ENCODE results near the gene ZNF892. TPM values are rescaled to one million over a fixed set of nuclear protein-coding genes. Genes with fewer than 3 reads are reported as not detected.

ZNF892 gene
- total and polyA plus RNA-seq, 2 donors (not counting 1 experiment from before 2014, with no cell fraction given) = 1.1 to 7.3 TPM

DNA sequence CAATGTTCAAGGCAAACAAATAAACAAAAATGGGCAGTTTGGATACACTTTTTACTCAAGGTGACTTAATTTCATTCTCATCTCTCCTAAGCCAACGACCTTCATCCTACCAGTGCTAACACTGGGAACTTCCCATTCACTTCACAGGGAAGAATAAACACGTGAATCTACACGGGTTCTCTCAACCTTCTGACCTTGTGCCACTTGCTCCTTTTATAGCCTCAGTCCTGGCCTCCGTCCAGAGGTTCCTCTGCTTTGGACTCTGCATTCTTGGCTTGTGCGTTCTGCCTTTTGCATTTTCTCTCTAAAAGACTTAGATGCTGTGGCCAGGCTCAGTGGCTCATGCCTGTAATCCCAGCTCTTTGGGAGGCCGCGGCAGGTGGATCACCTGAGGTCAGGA is 27.9 kb upstream of the ZNF892 start:
- H3K36me3 ChIP-seq (ENCODE audit: control insufficient read depth, insufficient read depth, low read length) = peaks cover 12% of the 10 kb centered on the region
- H2AFZ ChIP-seq (ENCODE audit: low read length) = no peak overlapping the region
- H3K4me3 ChIP-seq (replicated peaks in 1 of 4; ENCODE audit: control extremely low read depth in 1 of 4, insufficient read depth in 1 of 4, low read depth in 3 of 4, low read length in 4 of 4) = no peak overlapping the region
- TF ChIP-seq, protein P1, sequence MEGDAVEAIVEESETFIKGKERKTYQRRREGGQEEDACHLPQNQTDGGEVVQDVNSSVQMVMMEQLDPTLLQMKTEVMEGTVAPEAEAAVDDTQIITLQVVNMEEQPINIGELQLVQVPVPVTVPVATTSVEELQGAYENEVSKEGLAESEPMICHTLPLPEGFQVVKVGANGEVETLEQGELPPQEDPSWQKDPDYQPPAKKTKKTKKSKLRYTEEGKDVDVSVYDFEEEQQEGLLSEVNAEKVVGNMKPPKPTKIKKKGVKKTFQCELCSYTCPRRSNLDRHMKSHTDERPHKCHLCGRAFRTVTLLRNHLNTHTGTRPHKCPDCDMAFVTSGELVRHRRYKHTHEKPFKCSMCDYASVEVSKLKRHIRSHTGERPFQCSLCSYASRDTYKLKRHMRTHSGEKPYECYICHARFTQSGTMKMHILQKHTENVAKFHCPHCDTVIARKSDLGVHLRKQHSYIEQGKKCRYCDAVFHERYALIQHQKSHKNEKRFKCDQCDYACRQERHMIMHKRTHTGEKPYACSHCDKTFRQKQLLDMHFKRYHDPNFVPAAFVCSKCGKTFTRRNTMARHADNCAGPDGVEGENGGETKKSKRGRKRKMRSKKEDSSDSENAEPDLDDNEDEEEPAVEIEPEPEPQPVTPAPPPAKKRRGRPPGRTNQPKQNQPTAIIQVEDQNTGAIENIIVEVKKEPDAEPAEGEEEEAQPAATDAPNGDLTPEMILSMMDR (conservative IDR thresholded peaks at IDR 0.05 in 1 of 2, IDR thresholded peaks at IDR 0.05 in 1 of 2; ENCODE audit: low read depth in 1 of 2, low read length in 2 of 2) = no peak
- TF ChIP-seq EZH2 (IDR thresholded peaks at IDR 0.05; ENCODE audit: low read length, missing control alignments) = no peak
- no peak overlapping the region for H3K27ac ChIP-seq (ENCODE audit: insufficient read depth, low read length)
- H3K4me2 ChIP-seq (ENCODE audit: extremely low read depth, insufficient read depth, low read length) = no peak overlapping the region
- H3K9ac ChIP-seq (ENCODE audit: insufficient read depth, low read length) = no peak overlapping the region
- no peaks in the 10 kb centered on the region for H3K9me3 ChIP-seq (ENCODE audit: control insufficient read depth, insufficient read depth, low read depth, low read length)
- H3K27me3 ChIP-seq (ENCODE audit: control insufficient read depth, insufficient read depth, low read length) = no peaks in the 10 kb centered on the region
- DNase-seq (ENCODE audit: low read depth in 2 of 2) = no peak
- no peaks in the 10 kb centered on the region for H3K4me1 ChIP-seq (ENCODE audit: control insufficient read depth, extremely low read depth, insufficient read depth, low read length)
- no peaks in the 10 kb centered on the region for H3K79me2 ChIP-seq (ENCODE audit: control insufficient read depth, insufficient read depth, low read length)
- H4K20me1 ChIP-seq (ENCODE audit: control insufficient read depth, extremely low read depth, insufficient read depth, low read length) = no peaks in the 10 kb centered on the region

DNA sequence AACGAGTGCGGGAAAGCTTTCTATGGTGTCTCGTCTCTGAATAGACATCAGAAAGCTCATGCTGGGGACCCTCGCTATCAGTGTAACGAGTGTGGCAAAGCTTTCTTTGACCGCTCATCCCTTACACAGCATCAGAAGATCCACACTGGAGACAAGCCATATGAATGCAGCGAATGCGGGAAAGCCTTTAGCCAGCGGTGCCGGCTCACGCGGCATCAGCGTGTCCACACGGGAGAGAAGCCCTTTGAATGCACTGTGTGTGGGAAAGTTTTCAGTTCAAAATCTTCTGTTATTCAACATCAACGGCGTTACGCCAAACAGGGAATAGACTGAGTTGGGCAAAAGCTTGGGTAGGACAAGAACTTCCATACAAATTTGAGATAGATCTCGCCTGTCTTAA is 25.5 kb upstream of the ZNF892 start:
- Histone ChIP-seq H3K4me3 (replicated peaks in 1 of 4; ENCODE audit: control extremely low read depth in 1 of 4, insufficient read depth in 1 of 4, low read depth in 3 of 4, low read length in 4 of 4) (no peak overlapping the region), H3K36me3 (ENCODE audit: control insufficient read depth, insufficient read depth, low read length) (peaks cover 12% of the 10 kb centered on the region), H3K27me3 (ENCODE audit: control insufficient read depth, insufficient read depth, low read length) (no peaks in the 10 kb centered on the region), H3K4me1 (ENCODE audit: control insufficient read depth, extremely low read depth, insufficient read depth, low read length) (no peaks in the 10 kb centered on the region), H2AFZ (ENCODE audit: low read length) (no peak overlapping the region), H3K79me2 (ENCODE audit: control insufficient read depth, insufficient read depth, low read length) (no peaks in the 10 kb centered on the region), H4K20me1 (ENCODE audit: control insufficient read depth, extremely low read depth, insufficient read depth, low read length) (no peaks in the 10 kb centered on the region), H3K27ac (ENCODE audit: insufficient read depth, low read length) (no peak overlapping the region), H3K9me3 (ENCODE audit: control insufficient read depth, insufficient read depth, low read depth, low read length) (no peaks in the 10 kb centered on the region), H3K9ac (ENCODE audit: insufficient read depth, low read length) (no peak overlapping the region), H3K4me2 (ENCODE audit: extremely low read depth, insufficient read depth, low read length) (no peak overlapping the region)
- DNase-seq (ENCODE audit: low read depth in 2 of 2) = no peak
- TF ChIP-seq, protein P1 (conservative IDR thresholded peaks at IDR 0.05 in 1 of 2, IDR thresholded peaks at IDR 0.05 in 1 of 2; ENCODE audit: low read depth in 1 of 2, low read length in 2 of 2) = no peak
- TF ChIP-seq EZH2 (IDR thresholded peaks at IDR 0.05; ENCODE audit: low read length, missing control alignments) = no peak

DNA sequence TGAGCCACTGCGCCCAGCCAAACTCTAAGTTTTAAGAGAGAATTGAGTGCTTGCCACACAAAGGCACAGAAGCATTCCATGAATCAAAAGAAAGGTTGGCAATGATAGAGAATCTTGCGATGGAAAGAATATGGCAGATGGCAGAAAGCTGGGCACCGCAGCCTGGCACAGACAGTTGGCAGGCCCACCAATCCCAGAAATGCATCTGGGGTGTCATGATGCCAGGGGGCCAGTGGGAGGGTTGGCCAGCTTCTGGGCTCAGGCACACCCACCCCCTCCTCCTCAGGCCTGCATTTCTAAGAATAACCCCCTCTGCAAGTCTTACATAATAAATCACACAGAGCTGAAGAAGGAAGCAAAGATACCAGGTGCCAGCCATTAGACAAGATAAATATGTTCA is 22.1 kb upstream of the ZNF892 start:
- no peak overlapping the region for H3K4me3 ChIP-seq (replicated peaks in 1 of 4; ENCODE audit: control extremely low read depth in 1 of 4, insufficient read depth in 1 of 4, low read depth in 3 of 4, low read length in 4 of 4)
- no peak overlapping the region for H3K27ac ChIP-seq (ENCODE audit: insufficient read depth, low read length)
- no peak overlapping the region for H2AFZ ChIP-seq (ENCODE audit: low read length)
- no peaks in the 10 kb centered on the region for H3K9me3 ChIP-seq (ENCODE audit: control insufficient read depth, insufficient read depth, low read depth, low read length)
- H3K36me3 ChIP-seq (ENCODE audit: control insufficient read depth, insufficient read depth, low read length) = peaks cover 11% of the 10 kb centered on the region
- H3K9ac ChIP-seq (ENCODE audit: insufficient read depth, low read length) = no peak overlapping the region
- TF ChIP-seq EZH2 (IDR thresholded peaks at IDR 0.05; ENCODE audit: low read length, missing control alignments) = no peak
- TF ChIP-seq, protein P1 (conservative IDR thresholded peaks at IDR 0.05 in 1 of 2, IDR thresholded peaks at IDR 0.05 in 1 of 2; ENCODE audit: low read depth in 1 of 2, low read length in 2 of 2) = no peak
- no peaks in the 10 kb centered on the region for H3K79me2 ChIP-seq (ENCODE audit: control insufficient read depth, insufficient read depth, low read length)
- no peak overlapping the region for H3K4me2 ChIP-seq (ENCODE audit: extremely low read depth, insufficient read depth, low read length)
- H3K4me1 ChIP-seq (ENCODE audit: control insufficient read depth, extremely low read depth, insufficient read depth, low read length) = no peaks in the 10 kb centered on the region
- H4K20me1 ChIP-seq (ENCODE audit: control insufficient read depth, extremely low read depth, insufficient read depth, low read length) = no peaks in the 10 kb centered on the region
- DNase-seq (ENCODE audit: low read depth in 2 of 2) = no peak
- H3K27me3 ChIP-seq (ENCODE audit: control insufficient read depth, insufficient read depth, low read length) = no peaks in the 10 kb centered on the region

Data from fibroblast of lung (primary cell).